Lower leg skin (tissue), 3 donors: ENCODE results near the gene LETM1.

Experiments
- CTCF ChIP-seq, 3 donors: fragments of 450-650 bp; IDR thresholded peaks; one replicate each; pipeline ENCODE4 v1.5.1; 2016; ENCODE audit warnings: antibody characterized with exemption in 3 of 3, mild to moderate bottlenecking in 3 of 3, moderate library complexity in 2 of 3
- POLR2A ChIP-seq, 2 donors: fragments of 450-650 bp; IDR thresholded peaks; one replicate each; pipeline ENCODE4 v1.6.1; 2016 to 2017; ENCODE audit warnings: antibody characterized with exemption in 2 of 2, mild to moderate bottlenecking in 1 of 2, moderate library complexity in 1 of 2

GRCh38 chr4:1780435-1780834 lies 75.5 kb downstream of the LETM1 start:
- no peak for TF ChIP-seq CTCF (IDR thresholded peaks at IDR 0.05)
- no peak for TF ChIP-seq POLR2A (IDR thresholded peaks at IDR 0.05)
